H9 (cell line): ENCODE data around the gene PLAU. TPM values are rescaled to one million over a fixed set of nuclear protein-coding genes. Genes with fewer than 3 reads are reported as not detected.

Experiments
- DNase-seq: peaks from one replicate; pipeline ENCODE4 v3.0.0-alpha.2; 2017
- H2AFZ ChIP-seq: one replicate; pipeline ENCODE4 v1.6.1; 2013; ENCODE audit warnings: mild to moderate bottlenecking, low read length, control low read depth, moderate library complexity
- H2AK5ac ChIP-seq: 2 replicates; pipeline ENCODE4 v1.6.1; 2013; ENCODE audit warnings: low read length, control low read depth, mixed read lengths; ENCODE audit not compliant: insufficient read length
- H2BK120ac ChIP-seq: one replicate; pipeline ENCODE4 v1.6.1; 2013; ENCODE audit warnings: low read depth, mild to moderate bottlenecking, low read length, control low read depth, inconsistent platforms; ENCODE audit not compliant: poor library complexity, severe bottlenecking
- H2BK12ac ChIP-seq: 2 replicates; pipeline ENCODE4 v1.6.1; 2013; ENCODE audit warnings: low read length, control low read depth, mixed read lengths, low read depth; ENCODE audit not compliant: insufficient read length
- H2BK15ac ChIP-seq: 2 replicates; pipeline ENCODE4 v1.6.1; 2013; ENCODE audit warnings: low read depth, low read length, control low read depth
- H2BK20ac ChIP-seq: one replicate; pipeline ENCODE4 v1.6.1; 2013; ENCODE audit warnings: low read depth, mild to moderate bottlenecking, low read length, control low read depth, inconsistent platforms; ENCODE audit not compliant: poor library complexity, severe bottlenecking
- H2BK5ac ChIP-seq: 2 replicates; pipeline ENCODE4 v1.6.1; 2013; ENCODE audit warnings: low read length, control low read depth, mixed read lengths; ENCODE audit not compliant: insufficient read length
- H3K14ac ChIP-seq: 2 replicates; pipeline ENCODE4 v1.6.1; 2013; ENCODE audit warnings: low read length, control low read depth; ENCODE audit not compliant: insufficient read depth
- H3K18ac ChIP-seq: 2 replicates; pipeline ENCODE4 v1.6.1; 2013; ENCODE audit warnings: low read depth, mild to moderate bottlenecking, mixed read lengths, low read length, control low read depth; ENCODE audit not compliant: insufficient read length
- H3K23ac ChIP-seq: 2 replicates; pipeline ENCODE4 v1.6.1; 2013; ENCODE audit warnings: low read length, control low read depth, mixed read lengths, low read depth; ENCODE audit not compliant: insufficient read length
- H3K23me2 ChIP-seq: 2 replicates; pipeline ENCODE4 v1.6.1; 2013; ENCODE audit warnings: low read depth, mild to moderate bottlenecking, mixed read lengths, low read length, control low read depth; ENCODE audit not compliant: insufficient read length, poor library complexity, severe bottlenecking
- H3K27ac ChIP-seq: 2 replicates; pipeline ENCODE4 v1.5.1; 2013; ENCODE audit warnings: low read length, control low read depth, mixed read lengths, low read depth; ENCODE audit not compliant: insufficient read length
- H3K27me3 ChIP-seq: 2 replicates; pipeline ENCODE4 v1.6.1; 2013; ENCODE audit warnings: low read length, control low read depth, inconsistent platforms; ENCODE audit not compliant: insufficient read depth
- H3K4ac ChIP-seq: 2 replicates; pipeline ENCODE4 v1.6.1; 2013; ENCODE audit warnings: low read depth, mild to moderate bottlenecking, control low read depth, inconsistent platforms, low read length, moderate library complexity
- H3K4me1 ChIP-seq: 2 replicates; pipeline ENCODE4 v1.6.1; 2013; ENCODE audit warnings: low read length, control low read depth, inconsistent platforms; ENCODE audit not compliant: insufficient read depth
- H3K4me2 ChIP-seq: 2 replicates; pipeline ENCODE4 v1.6.1; 2013; ENCODE audit warnings: low read length, control low read depth, mixed read lengths; ENCODE audit not compliant: insufficient read length, insufficient read depth
- H3K56ac ChIP-seq: 2 replicates; pipeline ENCODE4 v1.6.1; 2013; ENCODE audit warnings: low read depth, mild to moderate bottlenecking, mixed read lengths, low read length, control low read depth; ENCODE audit not compliant: insufficient read length
- H3K79me1 ChIP-seq: 2 replicates; pipeline ENCODE4 v1.6.1; 2013; ENCODE audit warnings: low read depth, mild to moderate bottlenecking, moderate library complexity, low read length, control low read depth, inconsistent platforms; ENCODE audit not compliant: insufficient read depth, poor library complexity, severe bottlenecking
- H3K79me2 ChIP-seq: 2 replicates; pipeline ENCODE4 v1.6.1; 2013; ENCODE audit warnings: low read length, control low read depth, inconsistent platforms; ENCODE audit not compliant: insufficient read depth
- H3K9ac ChIP-seq: 2 replicates; pipeline ENCODE4 v1.6.1; 2013; ENCODE audit warnings: low read length, control low read depth, mixed read lengths; ENCODE audit not compliant: insufficient read length; ENCODE audit errors: extremely low read depth
- H3K9me3 ChIP-seq: one replicate; pipeline ENCODE4 v1.6.1; 2013; ENCODE audit warnings: low read depth, low read length, inconsistent platforms; ENCODE audit not compliant: control insufficient read depth
- H3T11ph ChIP-seq: one replicate; pipeline ENCODE4 v1.6.1; 2013; ENCODE audit warnings: mild to moderate bottlenecking, low read length, control low read depth, inconsistent platforms
- H4K20me1 ChIP-seq: one replicate; pipeline ENCODE4 v1.6.1; 2013; ENCODE audit not compliant: control insufficient read depth, insufficient read length, insufficient read depth
- H4K5ac ChIP-seq: 2 replicates; pipeline ENCODE4 v1.6.1; 2013; ENCODE audit warnings: low read depth, mild to moderate bottlenecking, mixed read lengths, low read length, control low read depth; ENCODE audit not compliant: insufficient read length
- H4K8ac ChIP-seq: replicated peaks from 2 replicates; pipeline ENCODE4 v1.6.1; 2013; ENCODE audit warnings: low read length, control low read depth, mixed read lengths, low read depth; ENCODE audit not compliant: insufficient read length
- H4K91ac ChIP-seq: 2 replicates; pipeline ENCODE4 v1.6.1; 2013; ENCODE audit warnings: low read depth, mild to moderate bottlenecking, moderate library complexity, mixed read lengths, low read length, control low read depth; ENCODE audit not compliant: insufficient read length
- H3K27ac Mint-ChIP-seq, 3 experiments: 2 replicates in 2 of 3; 3 replicates in 1 of 3; pipeline ENCODE4 v1.8.0; 2020 to 2021; ENCODE audit warnings: mixed read lengths in 3 of 3, mild to moderate bottlenecking in 1 of 3, moderate library complexity in 1 of 3
- H3K27me3 Mint-ChIP-seq: 2 replicates; pipeline ENCODE4 v1.8.0; 2021; ENCODE audit warnings: low read depth, mild to moderate bottlenecking, moderate library complexity, mixed read lengths
- H3K36me3 Mint-ChIP-seq, 3 experiments: 2 replicates in 2 of 3; 3 replicates in 1 of 3; pipeline ENCODE4 v1.8.0; 2020 to 2021; ENCODE audit warnings: low read depth in 3 of 3, mixed read lengths in 3 of 3; ENCODE audit not compliant: insufficient read depth in 1 of 3
- H3K4me1 Mint-ChIP-seq, 2 experiments: 2 replicates each; pipeline ENCODE4 v1.8.0; 2020; ENCODE audit warnings: mixed read lengths in 2 of 2
- H3K4me3 Mint-ChIP-seq, 2 experiments: 2 replicates in 1 of 2; 3 replicates in 1 of 2; pipeline ENCODE4 v1.8.0; 2020 to 2021; ENCODE audit warnings: mild to moderate bottlenecking in 2 of 2, mixed read lengths in 2 of 2, moderate library complexity in 1 of 2
- H3K9me3 Mint-ChIP-seq, 2 experiments: 2 replicates in 1 of 2; 3 replicates in 1 of 2; pipeline ENCODE4 v1.8.0; 2020; ENCODE audit warnings: mild to moderate bottlenecking in 2 of 2, mixed read lengths in 2 of 2, moderate library complexity in 1 of 2
- WGBS: extraction: QIAGEN DNeasy Blood & Tissue Kit; methylation state at CpG from one replicate; pipeline ENCODE4 v1.1.7; 2013; ENCODE audit warnings: missing lambda C conversion rate, low lambda C conversion rate, mixed read lengths; ENCODE audit not compliant: insufficient read length; ENCODE audit errors: extremely low coverage; 5-methylcytosine and 5-hydroxymethylcytosine counted together
- total RNA-seq: library from RNA; stranded (reverse); gene quantifications from 2 replicates; pipeline ENCODE4 v1.2.1, GENCODE V29; 2021
- TF ChIP-seq, protein P1 (sequence below): fragments of 200-600 bp; sonication (generic); conservative IDR thresholded peaks from 3 replicates; pipeline ENCODE4 v1.8.0; 2021; ENCODE audit warnings: antibody characterized with exemption, mild to moderate bottlenecking

PLAU gene
- total RNA-seq, 1 experiment from 2014 or later: 15.0 TPM

DNA sequence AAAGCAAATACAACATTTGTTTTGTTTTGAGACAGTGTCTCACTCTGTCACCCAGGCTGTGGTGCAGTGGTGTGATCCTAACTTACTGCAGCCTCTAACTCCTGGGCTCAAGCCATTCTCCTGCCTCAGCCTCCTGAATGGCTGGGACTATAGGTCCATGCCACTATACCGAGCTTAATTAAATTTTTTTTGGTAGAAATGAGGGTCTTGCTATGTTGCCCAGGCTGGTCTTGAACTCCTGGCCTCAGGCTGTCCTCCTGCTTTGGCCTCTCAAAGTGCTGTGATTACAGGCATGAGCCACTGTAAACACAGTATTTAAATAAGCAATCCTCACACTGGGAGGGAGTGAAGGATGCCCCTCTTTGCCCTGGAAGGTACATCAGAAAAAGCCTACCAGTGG lies 32.6 kb upstream of the PLAU start:
- H4K20me1 ChIP-seq: no peaks in the 10 kb centered on the region
- no peak overlapping the region for H3K27ac Mint-ChIP-seq
- H2AK5ac ChIP-seq: no peak overlapping the region
- H4K91ac ChIP-seq: no peak overlapping the region
- no peaks in the 10 kb centered on the region for H3K27me3 ChIP-seq
- H2BK5ac ChIP-seq: no peak overlapping the region
- no peak overlapping the region for H3K4me2 ChIP-seq
- no peak overlapping the region for H3K14ac ChIP-seq
- no peak overlapping the region for H2BK120ac ChIP-seq
- H3K4me3 Mint-ChIP-seq: no peak overlapping the region; a peak in 1 of 5 replicates
- H3K9ac ChIP-seq: no peak overlapping the region
- no peak overlapping the region for H3K23ac ChIP-seq
- H2BK15ac ChIP-seq: no peak overlapping the region
- DNase-seq: no peak
- no peak overlapping the region for H3K18ac ChIP-seq
- peaks cover under 1% of the 10 kb centered on the region for H3K23me2 ChIP-seq
- no peak overlapping the region for H4K8ac ChIP-seq
- peaks cover 16 to 17% of the 10 kb centered on the region in 2 experiments for H3K4me1 Mint-ChIP-seq
- no peaks in the 10 kb centered on the region; a peak in 2 of 7 replicates for H3K36me3 Mint-ChIP-seq
- H3K4me1 ChIP-seq: no peaks in the 10 kb centered on the region
- TF ChIP-seq, protein P1, sequence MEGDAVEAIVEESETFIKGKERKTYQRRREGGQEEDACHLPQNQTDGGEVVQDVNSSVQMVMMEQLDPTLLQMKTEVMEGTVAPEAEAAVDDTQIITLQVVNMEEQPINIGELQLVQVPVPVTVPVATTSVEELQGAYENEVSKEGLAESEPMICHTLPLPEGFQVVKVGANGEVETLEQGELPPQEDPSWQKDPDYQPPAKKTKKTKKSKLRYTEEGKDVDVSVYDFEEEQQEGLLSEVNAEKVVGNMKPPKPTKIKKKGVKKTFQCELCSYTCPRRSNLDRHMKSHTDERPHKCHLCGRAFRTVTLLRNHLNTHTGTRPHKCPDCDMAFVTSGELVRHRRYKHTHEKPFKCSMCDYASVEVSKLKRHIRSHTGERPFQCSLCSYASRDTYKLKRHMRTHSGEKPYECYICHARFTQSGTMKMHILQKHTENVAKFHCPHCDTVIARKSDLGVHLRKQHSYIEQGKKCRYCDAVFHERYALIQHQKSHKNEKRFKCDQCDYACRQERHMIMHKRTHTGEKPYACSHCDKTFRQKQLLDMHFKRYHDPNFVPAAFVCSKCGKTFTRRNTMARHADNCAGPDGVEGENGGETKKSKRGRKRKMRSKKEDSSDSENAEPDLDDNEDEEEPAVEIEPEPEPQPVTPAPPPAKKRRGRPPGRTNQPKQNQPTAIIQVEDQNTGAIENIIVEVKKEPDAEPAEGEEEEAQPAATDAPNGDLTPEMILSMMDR: no peak
- H2BK20ac ChIP-seq: no peak overlapping the region
- WGBS: no CpG with 5 or more reads among the region's 1 CpG
- H3K79me1 ChIP-seq: no peaks in the 10 kb centered on the region
- no peak overlapping the region for H3K56ac ChIP-seq
- no peaks in the 10 kb centered on the region for H3K9me3 Mint-ChIP-seq
- no peak overlapping the region for H2BK12ac ChIP-seq
- H3T11ph ChIP-seq: no peak overlapping the region
- no peaks in the 10 kb centered on the region for H3K79me2 ChIP-seq
- no peak overlapping the region for H4K5ac ChIP-seq
- H3K27me3 Mint-ChIP-seq: peaks cover 13% of the 10 kb centered on the region
- H3K4ac ChIP-seq: no peak overlapping the region
- H2AFZ ChIP-seq: no peak overlapping the region
- no peak overlapping the region for H3K27ac ChIP-seq
- H3K9me3 ChIP-seq: no peaks in the 10 kb centered on the region
